ENCODE measurements around the gene GNG7.

DNA sequence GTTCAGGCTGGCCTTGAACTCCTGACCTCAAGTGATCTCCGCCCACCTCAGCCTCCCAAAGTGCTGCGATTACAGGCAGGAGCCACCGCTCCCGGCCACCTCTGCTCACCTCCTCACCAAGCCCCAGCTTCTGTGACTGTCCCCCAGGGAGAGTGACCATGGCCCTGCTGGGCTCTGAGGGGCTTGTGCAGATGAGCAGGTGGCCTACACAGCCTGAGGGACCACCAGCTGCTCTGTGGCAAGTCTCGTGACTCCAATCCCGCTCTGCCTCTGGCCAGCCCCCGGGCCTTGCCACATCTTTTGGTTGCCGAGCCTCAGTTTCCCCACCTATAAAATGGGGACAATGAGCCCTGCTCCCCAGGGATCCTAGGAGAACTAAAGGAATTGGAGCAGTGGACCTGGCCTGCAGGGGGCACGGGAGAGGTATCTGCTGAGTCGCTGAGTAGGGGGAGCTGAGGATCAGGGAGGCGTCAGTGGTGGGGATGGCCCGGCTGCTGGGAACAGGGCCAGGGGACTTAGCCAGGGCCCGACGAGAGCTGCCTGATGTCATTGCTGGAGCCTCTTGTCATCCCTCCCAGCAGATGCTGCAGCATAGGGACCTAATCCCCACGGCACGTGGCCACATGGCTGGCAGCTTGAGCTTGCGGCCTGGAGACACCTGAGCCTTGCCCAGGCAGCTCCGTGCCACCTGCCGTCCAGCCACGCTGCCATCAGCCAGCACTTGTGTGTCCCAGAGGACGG is 151.9 kb downstream of the GNG7 start:
- TF ChIP-seq POLR2A (IDR thresholded peaks at IDR 0.05; ENCODE audit: low read depth, low read length) (no peak), TAF1 (IDR thresholded peaks at IDR 0.05; ENCODE audit: low read depth, low read length) (no peak), POLR2AphosphoS5 (IDR thresholded peaks at IDR 0.05; ENCODE audit: low read depth, low read length) (no peak), SPI1 (IDR thresholded peaks at IDR 0.05; ENCODE audit: low read depth, low read length) (no peak)

All from GM12891 (cell line).